Neural cell (in vitro differentiated cells): ENCODE data around the gene EPS8. TPM values are rescaled to one million over a fixed set of nuclear protein-coding genes. Genes with fewer than 3 reads are reported as not detected.

ENCODE experiments used
- H2AFZ ChIP-seq: fragments of 200-600, 300-800 bp; sonication (generic), shearing (Covaris generic); 2 replicates; pipeline ENCODE4 v1.6.0; 2014; ENCODE audit warnings: low read depth, mild to moderate bottlenecking, antibody characterized with exemption, low read length, moderate library complexity
- H3F3A ChIP-seq: fragments of 200-600 bp; shearing (Covaris generic); 2 replicates; pipeline ENCODE4 v1.6.1; 2016; ENCODE audit warnings: mild to moderate bottlenecking, moderate library complexity, mixed read lengths, antibody characterized with exemption, low read length; ENCODE audit not compliant: insufficient read depth, poor library complexity, severe bottlenecking
- H3K27ac ChIP-seq: fragments of 200-600, 300-800 bp; sonication (generic), shearing (Covaris generic); 2 replicates; pipeline ENCODE4 v1.5.1; 2014; ENCODE audit warnings: mild to moderate bottlenecking, low read length, moderate library complexity
- H3K27me3 ChIP-seq: fragments of 300-800, 200-600 bp; sonication (generic), shearing (Covaris generic); 2 replicates; pipeline ENCODE4 v1.6.0; 2014; ENCODE audit warnings: mild to moderate bottlenecking, low read depth, low read length, moderate library complexity; ENCODE audit not compliant: insufficient read depth
- H3K36me3 ChIP-seq: fragments of 300-800, 200-600 bp; sonication (generic), shearing (Covaris generic); 2 replicates; pipeline ENCODE4 v1.5.1; 2014; ENCODE audit warnings: mild to moderate bottlenecking, antibody characterized with exemption, low read length, moderate library complexity; ENCODE audit not compliant: insufficient read depth
- H3K4me2 ChIP-seq: fragments of 300-800, 200-600 bp; sonication (generic), shearing (Covaris generic); 2 replicates; pipeline ENCODE4 v1.6.0; 2014; ENCODE audit warnings: mild to moderate bottlenecking, low read length
- H3K4me3 ChIP-seq: fragments of 300-800, 200-600 bp; sonication (generic), shearing (Covaris generic); 2 replicates; pipeline ENCODE4 v1.5.1; 2014; ENCODE audit warnings: mild to moderate bottlenecking, low read length, moderate library complexity
- H3K79me2 ChIP-seq: fragments of 200-600 bp; shearing (Covaris generic); replicated peaks from 2 replicates; pipeline ENCODE4 v1.6.0; 2014; ENCODE audit warnings: mild to moderate bottlenecking, low read length, moderate library complexity; ENCODE audit not compliant: insufficient read depth
- H3K9ac ChIP-seq: fragments of 300-800, 200-600 bp; sonication (generic), shearing (Covaris generic); 2 replicates; pipeline ENCODE4 v1.6.1; 2016; ENCODE audit warnings: mild to moderate bottlenecking, low read length, mixed read lengths
- H3K9me2 ChIP-seq: fragments of 200-600 bp; shearing (Covaris generic); 2 replicates; pipeline ENCODE4 v1.6.1; 2016; ENCODE audit warnings: mild to moderate bottlenecking, low read length, mixed read lengths; ENCODE audit not compliant: insufficient read depth
- H3K9me3 ChIP-seq: fragments of 200-600, 300-800 bp; sonication (generic), shearing (Covaris generic); 2 replicates; pipeline ENCODE4 v1.6.1; 2016; ENCODE audit warnings: mild to moderate bottlenecking, mixed run types, low read length, moderate library complexity, mixed read lengths
- H4K20me1 ChIP-seq: fragments of 200-600 bp; shearing (Covaris generic); 2 replicates; pipeline ENCODE4 v1.6.1; 2016; ENCODE audit warnings: mild to moderate bottlenecking, mixed run types; ENCODE audit not compliant: insufficient read depth
- CTCF ChIP-seq: fragments of 450-650 bp; IDR thresholded peaks from 2 replicates; pipeline ENCODE4 v1.5.1; 2014; ENCODE audit warnings: antibody characterized with exemption, mild to moderate bottlenecking, moderate library complexity; ENCODE audit not compliant: poor library complexity, severe bottlenecking
- EP300 ChIP-seq: fragments of 450-650 bp; conservative IDR thresholded peaks from 2 replicates; pipeline ENCODE4 v1.6.1; 2014; ENCODE audit warnings: antibody characterized with exemption, mild to moderate bottlenecking, moderate library complexity; ENCODE audit not compliant: poor library complexity, severe bottlenecking
- EZH2 ChIP-seq: fragments of 200-600, 300-800 bp; shearing (Covaris generic), sonication (generic); IDR thresholded peaks from 2 replicates; pipeline ENCODE4 v1.6.1; 2014; ENCODE audit warnings: antibody characterized with exemption, low read length, borderline replicate concordance, mild to moderate bottlenecking; ENCODE audit not compliant: insufficient read depth, poor library complexity, severe bottlenecking
- MXI1 ChIP-seq: fragments of 450-650 bp; conservative IDR thresholded peaks from 2 replicates; pipeline ENCODE4 v1.6.1; 2014; ENCODE audit warnings: antibody characterized with exemption, mild to moderate bottlenecking; ENCODE audit not compliant: poor library complexity, severe bottlenecking
- POLR2AphosphoS5 ChIP-seq: IDR thresholded peaks from 2 replicates; pipeline ENCODE4 v1.6.1; 2012
- RAD21 ChIP-seq: fragments of 450-650 bp; conservative IDR thresholded peaks from 2 replicates; pipeline ENCODE4 v1.6.1; 2014; ENCODE audit warnings: antibody characterized with exemption, mild to moderate bottlenecking, moderate library complexity
- REST ChIP-seq: IDR thresholded peaks from 2 replicates; pipeline ENCODE4 v1.6.1; 2012; ENCODE audit warnings: borderline replicate concordance
- SMC3 ChIP-seq: fragments of 450-650 bp; conservative IDR thresholded peaks from 2 replicates; pipeline ENCODE4 v1.6.1; 2014; ENCODE audit warnings: antibody characterized with exemption, mild to moderate bottlenecking, moderate library complexity; ENCODE audit not compliant: poor library complexity
- TAF1 ChIP-seq: IDR thresholded peaks from 2 replicates; pipeline ENCODE4 v1.6.1; 2012; ENCODE audit warnings: low read depth
- polyA plus RNA-seq: library from polyadenylated mRNA; depleted of rRNA; stranded (reverse); fragments of >200 nt; gene quantifications from 2 replicates; pipeline ENCODE4 v1.2.3, GENCODE V29; 2014

Gene EPS8
- polyA plus RNA-seq, 1 donor from 2014 or later: 12.2 TPM

GRCh38 chr12:15638231-15638630, 151.0 kb downstream of the EPS8 start:
- H3K9me3 ChIP-seq: no peaks in the 10 kb centered on the region
- no peaks in the 10 kb centered on the region for H3F3A ChIP-seq
- no peaks in the 10 kb centered on the region for H3K27me3 ChIP-seq
- H3K9me2 ChIP-seq: no peaks in the 10 kb centered on the region
- H2AFZ ChIP-seq: no peak overlapping the region
- H3K79me2 ChIP-seq: no peaks in the 10 kb centered on the region
- no peaks in the 10 kb centered on the region for H4K20me1 ChIP-seq
- H3K9ac ChIP-seq: no peak overlapping the region
- TF ChIP-seq SMC3 (no peak), RAD21 (no peak), MXI1 (no peak), EZH2 (no peak), TAF1 (no peak), REST (no peak), POLR2AphosphoS5 (no peak), CTCF (no peak), EP300 (no peak)
- no peak overlapping the region for H3K4me2 ChIP-seq
- H3K27ac ChIP-seq: no peak overlapping the region
- H3K4me3 ChIP-seq: no peak overlapping the region
- H3K36me3 ChIP-seq: peaks cover 10% of the 10 kb centered on the region

GRCh38 chr12:15636060-15636890, 152.9 kb downstream of the EPS8 start:
- TF ChIP-seq EZH2 (no peak), POLR2AphosphoS5 (no peak), MXI1 (no peak), RAD21 (no peak), TAF1 (no peak), REST (no peak), SMC3 (no peak), EP300 (no peak), CTCF (no peak)
- Histone ChIP-seq H3K36me3 (peaks cover 10% of the 10 kb centered on the region), H3K79me2 (no peaks in the 10 kb centered on the region), H3K9me3 (no peaks in the 10 kb centered on the region), H2AFZ (no peak overlapping the region), H3K27ac (no peak overlapping the region), H3K27me3 (no peaks in the 10 kb centered on the region), H3K9me2 (no peaks in the 10 kb centered on the region), H3K4me2 (no peak overlapping the region), H3F3A (no peaks in the 10 kb centered on the region), H3K9ac (no peak overlapping the region), H4K20me1 (no peaks in the 10 kb centered on the region), H3K4me3 (no peak overlapping the region)
